CD4-positive, alpha-beta T cell treated with Interleukin-4 for 4 hours (primary cell): ENCODE results near the gene ANKRD50.

ENCODE experiments used
- DNase-seq: peaks from one replicate; pipeline ENCODE4 v3.0.0-alpha.2; 2020

The ANKRD50 gene

GRCh38 chr4:124705393-124705792 is 7.1 kb downstream of the ANKRD50 start:
- no peak for DNase-seq

GRCh38 chr4:124703154-124703553 is 9.4 kb downstream of the ANKRD50 start:
- DNase-seq, result no peak

- no peak for DNase-seq
Measured at GRCh38 chr4:124697441-124697840, 15.1 kb downstream of the ANKRD50 start.

- no peak for DNase-seq
Measured at GRCh38 chr4:124696182-124696581, 16.4 kb downstream of the ANKRD50 start.

DNA sequence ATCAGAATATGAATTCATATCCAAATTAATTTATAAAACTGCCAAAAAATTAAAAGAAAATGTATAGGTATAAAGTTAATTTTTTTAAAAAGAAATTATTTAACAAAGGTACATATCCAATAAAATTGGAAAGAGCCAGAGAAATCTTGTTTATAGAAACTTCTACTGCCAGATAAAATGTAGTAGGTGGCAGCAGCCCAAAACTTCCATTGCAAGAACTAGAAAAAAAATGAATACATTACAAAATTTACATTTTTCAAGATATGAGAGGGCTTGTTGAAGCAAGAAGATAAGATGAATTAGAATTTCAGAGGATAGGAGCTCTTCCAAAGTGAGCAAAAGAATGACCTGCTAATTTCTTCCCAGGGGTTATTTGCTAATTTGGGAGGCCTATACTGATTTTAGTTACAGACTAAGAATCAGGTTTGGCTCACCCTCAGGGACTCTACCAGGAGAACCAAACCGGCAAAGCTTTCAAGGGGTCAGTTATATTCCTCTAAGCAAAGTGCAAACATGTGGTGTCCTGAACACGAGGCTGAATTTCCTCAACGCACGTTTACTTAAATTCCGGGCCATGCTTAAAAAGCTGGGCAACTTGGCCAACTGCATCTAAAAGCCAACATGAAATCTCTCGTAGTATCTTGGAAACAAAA is 17.5 kb downstream of the ANKRD50 start:
- DNase-seq, result no peak

DNA sequence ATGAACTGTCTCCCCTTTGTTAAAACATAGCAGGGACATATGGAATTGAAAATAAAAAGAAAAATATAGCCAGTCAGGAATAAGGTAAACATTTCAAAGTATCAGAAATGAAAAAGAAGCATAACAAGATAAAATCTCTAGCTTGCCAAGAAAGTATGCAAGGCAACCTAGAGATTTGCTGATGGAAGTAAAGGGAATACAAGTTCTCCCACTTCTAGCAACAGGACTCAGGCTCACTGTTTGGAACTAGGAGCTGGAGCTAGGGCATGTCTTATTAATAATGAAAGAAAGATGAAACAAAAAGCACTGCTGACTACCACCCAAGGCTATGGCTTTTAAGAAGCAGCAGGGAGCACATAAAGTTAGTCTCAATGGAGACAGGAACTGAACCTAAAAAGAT is 18.2 kb downstream of the ANKRD50 start:
- DNase-seq, result no peak

- no peak for DNase-seq
Measured at GRCh38 chr4:124691801-124692200, 20.7 kb downstream of the ANKRD50 start.

- DNase-seq, result no peak
Measured at GRCh38 chr4:124686279-124686678, 26.3 kb downstream of the ANKRD50 start.

DNA sequence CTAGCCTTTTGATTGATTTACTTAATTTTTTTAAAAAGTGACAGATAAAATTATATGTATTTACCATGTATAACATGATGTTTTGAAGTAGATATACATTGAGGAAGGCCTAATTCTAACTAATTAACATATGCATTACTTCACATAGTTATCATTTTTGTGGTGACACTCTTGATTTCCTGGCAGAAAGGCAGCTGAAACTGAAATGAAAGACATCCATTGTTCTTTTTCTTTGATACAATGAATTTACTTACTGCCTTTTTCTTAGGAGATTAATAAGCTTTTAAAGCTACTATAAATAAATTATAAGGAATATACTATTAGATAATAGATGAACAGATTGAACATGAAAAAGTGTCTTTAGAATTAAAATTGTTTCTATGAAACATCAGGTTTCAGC is 26.7 kb downstream of the ANKRD50 start:
- DNase-seq, result no peak

DNA sequence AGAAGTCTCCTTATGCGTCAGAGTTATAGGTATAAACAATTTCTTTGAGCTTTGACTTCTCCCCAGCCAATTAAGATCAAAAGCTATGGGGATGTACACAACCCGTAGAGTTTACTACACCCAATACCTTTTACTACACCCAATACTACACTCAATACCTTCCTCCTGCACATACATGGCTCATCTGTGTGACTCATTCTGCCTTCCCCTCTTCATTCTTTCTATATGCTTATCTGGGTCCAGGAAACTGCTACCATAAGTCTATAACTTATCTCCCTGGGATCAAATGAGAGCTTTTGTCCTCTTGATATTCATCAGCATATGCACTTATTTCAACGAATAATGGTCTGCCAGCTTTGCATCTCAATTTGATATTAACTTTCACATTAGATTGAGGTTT is 28.2 kb downstream of the ANKRD50 start:
- no peak for DNase-seq

GRCh38 chr4:124682384-124682783 is 30.1 kb downstream of the ANKRD50 start:
- no peak for DNase-seq

DNA sequence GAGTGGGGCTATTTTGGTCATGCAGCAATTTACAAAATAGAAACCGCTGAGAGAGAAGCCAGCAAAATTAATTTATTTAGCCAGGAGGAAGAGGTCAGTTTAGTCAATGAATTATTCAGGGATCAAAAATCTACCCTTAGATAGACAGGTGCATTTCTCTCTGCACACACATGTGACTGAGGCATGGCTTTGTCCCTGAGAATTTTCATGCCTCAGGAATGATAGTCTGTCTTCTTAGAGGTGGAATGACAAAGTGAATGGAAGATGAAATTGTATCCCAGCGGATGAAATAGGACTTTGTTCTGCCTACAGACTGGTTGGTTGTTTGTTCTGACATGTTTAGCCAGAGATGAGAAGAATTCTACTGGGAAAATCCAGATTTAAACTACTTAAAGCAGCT is 46.0 kb downstream of the ANKRD50 start:
- no peak for DNase-seq

- no peak for DNase-seq
Measured at GRCh38 chr4:124658795-124659194, 53.7 kb downstream of the ANKRD50 start.

GRCh38 chr4:124650614-124651013 is 61.9 kb downstream of the ANKRD50 start:
- DNase-seq, result no peak

GRCh38 chr4:124647599-124647998 is 64.9 kb downstream of the ANKRD50 start:
- no peak for DNase-seq

DNA sequence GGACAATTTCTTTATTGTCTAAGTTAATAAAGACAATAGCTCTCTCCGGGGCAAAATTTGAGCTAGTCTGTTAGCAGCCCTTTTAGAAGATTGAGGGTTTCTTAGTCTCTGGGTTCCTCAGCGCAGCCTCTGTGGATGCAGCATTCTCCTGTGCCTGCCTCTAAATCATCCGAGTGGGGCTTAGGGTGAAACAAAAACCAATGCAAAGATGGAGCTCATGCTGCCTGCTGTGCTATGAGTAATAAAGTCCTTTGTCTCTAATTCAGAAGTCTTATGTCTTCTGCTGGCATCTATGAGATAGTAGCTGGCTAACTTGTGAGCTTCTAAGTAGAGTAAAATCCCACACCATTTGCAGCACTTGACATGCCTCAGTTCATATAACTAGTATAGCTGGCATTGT is 67.9 kb downstream of the ANKRD50 start:
- DNase-seq, result no peak

DNA sequence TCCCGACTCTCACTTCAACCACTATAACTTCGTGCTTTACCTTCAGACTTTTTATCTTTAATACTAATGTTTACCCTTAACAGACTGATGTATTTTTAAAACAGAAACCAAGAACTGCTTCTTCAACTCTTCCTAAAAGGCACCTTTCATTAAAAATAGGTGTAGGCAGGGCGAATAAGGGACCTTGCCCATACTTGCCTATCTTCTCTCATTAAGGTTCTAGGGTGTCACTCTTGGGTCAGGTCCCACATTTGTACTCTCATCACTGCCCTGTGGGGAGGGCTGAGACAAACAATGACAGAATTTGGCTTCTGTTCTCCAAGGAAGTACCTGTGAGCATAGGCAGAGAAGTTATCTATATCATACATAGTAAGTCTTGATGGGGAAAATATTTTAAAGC is 69.7 kb downstream of the ANKRD50 start:
- no peak for DNase-seq

DNA sequence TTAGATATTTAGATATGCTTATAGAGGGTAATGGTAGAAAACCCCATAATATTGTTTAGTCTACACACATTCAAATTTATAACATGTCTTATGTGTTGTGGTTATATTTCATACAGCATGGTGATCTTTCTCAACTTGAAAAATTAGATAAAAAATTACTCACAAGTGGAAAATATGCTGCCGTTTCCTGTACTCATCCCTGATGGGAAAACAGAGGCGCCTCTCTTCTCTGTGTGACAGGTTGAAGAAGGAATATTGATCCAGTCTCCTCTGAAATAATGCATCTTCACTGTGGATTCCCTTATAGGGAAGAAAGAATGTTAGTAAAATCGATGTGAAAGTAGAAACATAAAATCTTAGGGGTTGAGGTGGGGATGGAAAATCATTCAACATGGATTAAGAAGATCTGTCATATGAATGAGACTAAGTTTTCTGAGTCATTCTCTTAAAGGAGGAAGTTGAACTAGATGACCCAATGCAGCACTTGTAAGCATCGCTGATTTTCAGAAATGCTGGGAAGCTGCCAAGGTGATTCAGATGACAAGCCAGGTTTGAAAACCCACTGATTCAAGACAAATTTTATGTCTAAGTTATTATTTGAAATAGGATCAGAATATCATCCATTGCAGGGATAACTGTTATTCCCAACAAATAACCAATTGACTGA is 70.7 kb downstream of the ANKRD50 start:
- no peak for DNase-seq

GRCh38 chr4:124640022-124640730 is 72.4 kb downstream of the ANKRD50 start:
- DNase-seq, result no peak

GRCh38 chr4:124637321-124637720 is 75.2 kb downstream of the ANKRD50 start:
- DNase-seq, result no peak

- no peak for DNase-seq
Measured at GRCh38 chr4:124636788-124637187, 75.7 kb downstream of the ANKRD50 start.

- DNase-seq, result no peak
Measured at GRCh38 chr4:124635331-124635730, 77.2 kb downstream of the ANKRD50 start.

GRCh38 chr4:124633285-124633941 is 79.1 kb downstream of the ANKRD50 start:
- DNase-seq, result no peak

- no peak for DNase-seq
Measured at GRCh38 chr4:124632439-124632838, 80.1 kb downstream of the ANKRD50 start.
